ENCODE measurements around the gene BUD13. TPM values are rescaled to one million over a fixed set of nuclear protein-coding genes. Genes with fewer than 3 reads are reported as not detected.
"Not testable (repeated sequence)": the region's sequence is repeated elsewhere in the genome, so short reads cannot be mapped to it uniquely, and the experiment has no call there.

BUD13 gene
- total and polyA plus RNA-seq, 10 donors, result 12.3 to 20.3 (median 16.3) TPM

GRCh38 chr11:116762132-116762531 lies 10.7 kb downstream of the BUD13 start:
- H3K27me3 ChIP-seq (replicated peaks in 1 of 7), result no peaks in the 10 kb centered on the region
- intact Hi-C loops (cut with DNase I; ENCODE audit: low total_unique reads), result no loop called here
- TF ChIP-seq CTCF (IDR thresholded peaks at IDR 0.05 in 8 of 11, conservative IDR thresholded peaks at IDR 0.05 in 3 of 11), result no peak
- TF ChIP-seq POLR2AphosphoS5 (IDR thresholded peaks at IDR 0.05), result no peak
- no peak for TF ChIP-seq POLR2A (IDR thresholded peaks at IDR 0.05)
- H3K4me3 ChIP-seq, result no peak overlapping the region
- no peak for DNase-seq
- H3K9me3 ChIP-seq, result no peaks in the 10 kb centered on the region
- no peak overlapping the region for H3K27ac ChIP-seq
- H3K4me1 ChIP-seq, result peaks cover 0 to 3% (median 0%) of the 10 kb centered on the region in 6 donors
- WGBS, 5 donors, result 90 to 100% (median 92%) methylated on average over 2 of the region's 2 CpGs
- peaks cover 3 to 99% (median 77%) of the 10 kb centered on the region in 6 donors for H3K36me3 ChIP-seq

- H3K27me3 ChIP-seq (replicated peaks in 1 of 7); intact Hi-C loops (cut with DNase I; ENCODE audit: low total_unique reads); H3K9me3 ChIP-seq; DNase-seq; H3K4me3 ChIP-seq; H3K27ac ChIP-seq: not testable (repeated sequence)
- Histone ChIP-seq H3K36me3 (peaks cover 6 to 100% (median 79%) of the 10 kb centered on the region in 6 donors), H3K4me1 (peaks cover 0 to 10% (median 0%) of the 10 kb centered on the region in 6 donors)
- WGBS, 5 donors, result 79 to 94% (median 88%) methylated on average over 8 of the region's 8 CpGs
Observed at GRCh38 chr11:116756044-116756443, 16.7 kb downstream of the BUD13 start.

- no peak overlapping the region for H3K4me3 ChIP-seq
- no peak for TF ChIP-seq POLR2A (IDR thresholded peaks at IDR 0.05)
- no peak for TF ChIP-seq POLR2AphosphoS5 (IDR thresholded peaks at IDR 0.05)
- no peak for TF ChIP-seq CTCF (IDR thresholded peaks at IDR 0.05 in 8 of 11, conservative IDR thresholded peaks at IDR 0.05 in 3 of 11)
- H3K27me3 ChIP-seq (replicated peaks in 1 of 7), result no peaks in the 10 kb centered on the region
- DNase-seq, result no peak
- intact Hi-C loops (cut with DNase I; ENCODE audit: low total_unique reads), result no loop called here
- no peaks in the 10 kb centered on the region for H3K9me3 ChIP-seq
- 55 to 80% (median 66%) methylated on average over 2 of the region's 2 CpGs for WGBS, 5 donors
- peaks cover 3 to 100% (median 75%) of the 10 kb centered on the region in 6 donors for H3K36me3 ChIP-seq
- H3K4me1 ChIP-seq, result peaks cover 0 to 7% (median 0%) of the 10 kb centered on the region in 6 donors
- no peak overlapping the region for H3K27ac ChIP-seq
Observed at GRCh38 chr11:116750070-116750718, 22.6 kb downstream of the BUD13 start.

GRCh38 chr11:116742104-116742503 lies 30.7 kb downstream of the BUD13 start:
- Histone ChIP-seq H3K4me3 (no peak overlapping the region), H3K36me3 (peaks cover 0 to 22% (median 17%) of the 10 kb centered on the region in 6 donors), H3K27me3 (replicated peaks in 1 of 7) (no peaks in the 10 kb centered on the region), H3K27ac (peak overlapping the region in 4 of 8 donors; percentile 12 to 33 (median 26)), H3K4me1 (peaks cover 0 to 6% (median 0%) of the 10 kb centered on the region in 6 donors), H3K9me3 (no peaks in the 10 kb centered on the region)
- intact Hi-C loops (cut with DNase I; ENCODE audit: low total_unique reads), result no loop called here
- WGBS, 5 donors, result 76 to 88% (median 85%) methylated on average over 6 of the region's 6 CpGs
- no peak for DNase-seq
- TF ChIP-seq POLR2AphosphoS5 (IDR thresholded peaks at IDR 0.05) (no peak), CTCF (IDR thresholded peaks at IDR 0.05 in 8 of 11, conservative IDR thresholded peaks at IDR 0.05 in 3 of 11) (no peak), POLR2A (IDR thresholded peaks at IDR 0.05) (no peak)
